ENCODE results near the gene PEF1.

DNA sequence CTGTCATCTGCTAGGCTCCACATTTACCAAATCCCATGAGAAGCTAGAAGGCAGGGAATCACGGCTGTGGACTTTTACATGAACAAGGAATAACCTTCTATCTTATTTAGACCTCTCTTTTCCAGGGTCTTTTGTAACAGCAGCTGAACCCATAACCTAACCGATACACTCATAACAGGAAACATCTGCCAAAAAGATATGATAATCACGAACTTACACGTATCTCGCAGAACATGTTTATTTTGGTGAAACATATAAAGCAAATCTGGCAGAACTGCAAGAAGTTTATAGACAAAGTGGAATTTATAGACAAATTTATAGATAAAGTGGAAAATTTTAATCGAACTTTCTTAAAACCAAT lies 48.0 kb downstream of the PEF1 start:
- TF ChIP-seq EZH2 (IDR thresholded peaks at IDR 0.05; ENCODE audit: insufficient read depth, poor library complexity, severe bottlenecking) (no peak), EZH2phosphoT487 (IDR thresholded peaks at IDR 0.05; ENCODE audit: insufficient read depth, low read depth) (no peak)
